HepG2 (cell line): ENCODE measurements around the gene CBLN1. TPM values are rescaled to one million over a fixed set of nuclear protein-coding genes. Genes with fewer than 3 reads are reported as not detected.

Source experiments
- ATAC-seq: fragments of 200-7000 bp; cut with Tn5 transposase; 3 replicates; pipeline ENCODE4 v1.9.1; 2020; ENCODE audit warnings: mild to moderate bottlenecking, moderate library complexity
- BruUV-seq: library from RNA; stranded (reverse); fragments of 400-500 nt; replicated peaks from 2 replicates; lab custom pipeline; 2021; lab: Mats Ljungman, UMichigan
- CTCF ChIA-PET: fragments of 300-600 bp; formaldehyde crosslinking; extraction: SDS; loops from one replicate; lab custom pipeline; 2021; ENCODE audit warnings: low total read pairs, inconsistent platforms, low intra/inter-chr PET ratio; lab: Yijun Ruan, JAX
- POLR2A ChIA-PET: fragments of 350-600 bp; sonication (Branson Sonifier 250); formaldehyde crosslinking; loops from one replicate; lab custom pipeline; 2020; ENCODE audit warnings: antibody characterized with exemption, inconsistent platforms; lab: Yijun Ruan, JAX
- DNase-seq: peaks from one replicate; pipeline ENCODE4 v3.0.0-alpha.2; 2015; ENCODE audit warnings: low spot score
- FAIRE-seq: peaks from 3 replicates; lab custom pipeline; 2011; peaks lifted over from hg19 to GRCh38; lab: Jason Lieb, UNC
- H2AFZ ChIP-seq: one replicate; pipeline ENCODE4 v1.6.1; 2011; ENCODE audit warnings: low read length, inconsistent platforms
- H3K27ac ChIP-seq: fragments of 300-600 bp; 3 replicates; pipeline ENCODE4 v1.8.0; 2011; ENCODE audit warnings: mixed run types, mild to moderate bottlenecking, mixed read lengths, low read length, inconsistent platforms; ENCODE audit not compliant: insufficient read depth; ENCODE audit errors: extremely low read length
- H3K27me3 ChIP-seq, 2 experiments: fragments of 200-600 bp in 1 of 2; 2 replicates in 1 of 2; 3 replicates in 1 of 2; pipeline versions ENCODE4 v1.6.0 to v1.8.0; 2011; ENCODE audit warnings: low read length in 2 of 2, mild to moderate bottlenecking in 2 of 2, moderate library complexity in 2 of 2, inconsistent platforms in 1 of 2; ENCODE audit not compliant: insufficient read depth in 2 of 2, control insufficient read depth in 1 of 2
- H3K36me3 ChIP-seq, 2 experiments: fragments of 200-600 bp in 1 of 2; replicated peaks in 1 of 2; 2 replicates in 1 of 2; 3 replicates in 1 of 2; pipeline versions ENCODE4 v1.5.1 to v1.8.0; 2011; ENCODE audit warnings: low read length in 2 of 2, inconsistent platforms in 1 of 2; ENCODE audit not compliant: insufficient read depth in 2 of 2, control insufficient read depth in 1 of 2
- H3K4me1 ChIP-seq: 2 replicates; pipeline ENCODE4 v1.5.1; 2012; ENCODE audit warnings: low read length, inconsistent platforms; ENCODE audit not compliant: insufficient read depth
- H3K4me2 ChIP-seq: 2 replicates; pipeline ENCODE4 v1.6.0; 2011; ENCODE audit warnings: low read depth, low read length, inconsistent platforms
- H3K4me3 ChIP-seq, 3 experiments: fragments of 200-600 bp in 1 of 3; sonication (generic), shearing (Covaris generic) in 1 of 3; replicated peaks in 1 of 3; 2 replicates each; pipeline ENCODE4 v1.5.1; 2011 to 2016; ENCODE audit warnings: low read length in 3 of 3, inconsistent platforms in 2 of 3, low read depth in 2 of 3, mild to moderate bottlenecking in 2 of 3, control low read depth in 1 of 3, mixed read lengths in 1 of 3; ENCODE audit not compliant: insufficient read depth in 1 of 3
- H3K79me2 ChIP-seq: one replicate; pipeline ENCODE4 v1.6.1; 2011; ENCODE audit warnings: low read length, inconsistent platforms; ENCODE audit not compliant: insufficient read depth
- H3K9ac ChIP-seq: 2 replicates; pipeline ENCODE4 v1.6.0; 2011; ENCODE audit warnings: mild to moderate bottlenecking, low read depth, low read length, inconsistent platforms; ENCODE audit not compliant: insufficient read depth
- H3K9me3 ChIP-seq: 2 replicates; pipeline ENCODE4 v1.5.1; 2012; ENCODE audit warnings: mild to moderate bottlenecking, low read length
- H4K20me1 ChIP-seq: 2 replicates; pipeline ENCODE4 v1.6.0; 2011; ENCODE audit warnings: inconsistent platforms, mild to moderate bottlenecking, low read length, moderate library complexity; ENCODE audit not compliant: insufficient read depth
- ARID2 ChIP-seq: sonication (generic); formaldehyde crosslinking; IDR thresholded peaks from 2 replicates; pipeline ENCODE4 v1.8.1; 2022; ENCODE audit warnings: mild to moderate bottlenecking, missing genetic modification reagents, borderline replicate concordance
- CEBPB ChIP-seq: IDR thresholded peaks from 2 replicates; pipeline ENCODE4 v1.6.1; 2011; ENCODE audit warnings: low read depth, low read length, improper control_type of control experiment, borderline replicate concordance
- CEBPG ChIP-seq: IDR thresholded peaks from 2 replicates; pipeline ENCODE4 v1.6.1; 2016
- CTCF ChIP-seq: sonication (generic); formaldehyde crosslinking; IDR thresholded peaks from 2 replicates; pipeline ENCODE4 v1.5.0; 2020; ENCODE audit warnings: mild to moderate bottlenecking, missing genetic modification reagents, moderate library complexity
- ELF4 ChIP-seq: sonication (generic); formaldehyde crosslinking; IDR thresholded peaks from 2 replicates; pipeline ENCODE4 v1.5.0; 2020; ENCODE audit warnings: missing genetic modification reagents, mild to moderate bottlenecking, moderate library complexity, borderline replicate concordance
- HNF4A ChIP-seq: sonication (generic); formaldehyde crosslinking; IDR thresholded peaks from 2 replicates; pipeline ENCODE4 v1.4.0; 2020; ENCODE audit warnings: missing genetic modification reagents
- KMT2A ChIP-seq: sonication (generic); formaldehyde crosslinking; IDR thresholded peaks from 2 replicates; pipeline ENCODE4 v1.4.0; 2020; ENCODE audit warnings: missing genetic modification reagents
- ZFYVE20 ChIP-seq: sonication (generic); formaldehyde crosslinking; IDR thresholded peaks from 2 replicates; pipeline ENCODE4 v1.8.0; 2023; ENCODE audit warnings: low read depth, mild to moderate bottlenecking, moderate library complexity, missing genetic modification reagents, borderline replicate concordance
- ZNF558 ChIP-seq: sonication (generic); formaldehyde crosslinking; IDR thresholded peaks from 2 replicates; pipeline ENCODE4 v1.9.0; 2022; ENCODE audit warnings: mild to moderate bottlenecking, missing genetic modification reagents, borderline replicate concordance
- WGBS: methylation state at CpG from one replicate; pipeline ENCODE4 v1.1.6; 2017; ENCODE audit warnings: low lambda C conversion rate; 5-methylcytosine and 5-hydroxymethylcytosine counted together
- in situ Hi-C: cut with HindIII; loops from 2 replicates; pipeline ENCODE4 v1.10.0; 2017; ENCODE audit warnings: low pct_unique_long_range_greater_than_20kb; ENCODE audit not compliant: extremely low pct_ligation_motif_present
- intact Hi-C: fragments of 100-400 bp; cut with micrococcal nuclease; formaldehyde crosslinking; loops from one replicate; pipeline ENCODE4 v1.10.0; 2022; ENCODE audit not compliant: unreplicated experiment
- polyA plus RNA-seq, 8 experiments: library from polyadenylated mRNA; depleted of rRNA in 3 of 8; stranded (reverse) in 7 of 8; unstranded in 1 of 8; fragments of >200 nt; fragmentation: Illumina TruSeq in 4 of 8; extraction: Trizol in 4 of 8; gene quantifications; 2 replicates each; pipeline versions ENCODE4 v1.2.1 to v1.2.3, GENCODE V29; 2011 to 2016; ENCODE audit warnings: low read depth in 4 of 8, missing spikeins in 1 of 8, mixed read lengths in 1 of 8; ENCODE audit not compliant: insufficient read depth in 1 of 8
- total RNA-seq, 5 experiments: library from RNA; depleted of rRNA; stranded (reverse); fragments of >200 nt; fragmentation: Illumina TruSeq; extraction: Trizol; gene quantifications; 2 replicates each; pipeline ENCODE4 v1.2.3, GENCODE V29; 2016; ENCODE audit warnings: low read depth in 1 of 5

Gene CBLN1
- total and polyA plus RNA-seq, 2 of the 13 experiments (the other 11 are each of a cell fraction or from before 2014, with no cell fraction given): not detected

GRCh38 chr16:49281480-49281842, at the start of gene CBLN1 (continued):
- no peak for TF ChIP-seq ARID2 (CRISPR knock-in tag)
- TF ChIP-seq ELF4 (CRISPR knock-in tag): no peak
- TF ChIP-seq ZFYVE20 (CRISPR knock-in tag): no peak

GRCh38 chr16:49330562-49331201, 49.0 kb upstream of the CBLN1 start:
- ATAC-seq: peak; percentile 80
- H3K4me3 ChIP-seq: no peak overlapping the region
- peak; percentile 63 for FAIRE-seq
- in situ Hi-C loops (no loop called here), intact Hi-C loops (no loop called here)
- TF ChIP-seq CTCF (CRISPR knock-in tag) (0 out of 2 replicates have a peak, but pooled peaks have one; percentile 18), CEBPB (peak; percentile 79; the same call in 1 of the 2 replicates), CEBPG (CRISPR knock-in tag) (peak; percentile 75), HNF4A (CRISPR knock-in tag) (peak; percentile 54), ZNF558 (no peak), KMT2A (CRISPR knock-in tag) (no peak)
- H3K9me3 ChIP-seq: no peaks in the 10 kb centered on the region
- no peaks in the 10 kb centered on the region for H3K36me3 ChIP-seq
- H4K20me1 ChIP-seq: no peaks in the 10 kb centered on the region
- H2AFZ ChIP-seq: no peak overlapping the region
- H3K4me2 ChIP-seq: no peak overlapping the region
- peak; percentile 36 for DNase-seq
- 23% methylated on average over 9 of the region's 9 CpGs for WGBS
- no peak overlapping the region for H3K9ac ChIP-seq
- no peak overlapping the region for H3K27ac ChIP-seq
- H3K79me2 ChIP-seq: no peaks in the 10 kb centered on the region
- H3K4me1 ChIP-seq: no peaks in the 10 kb centered on the region
- BruUV-seq: no TSS peak
- ChIA-PET CTCF (no interaction called here), POLR2A (no interaction called here)
- H3K27me3 ChIP-seq: 0 out of 5 replicates have a peak, but pooled peaks cover 0 to 7% of the 10 kb centered on the region in 2 experiments
